K562 (cell line): ENCODE results near the gene SPON1. TPM values are rescaled to one million over a fixed set of nuclear protein-coding genes. Genes with fewer than 3 reads are reported as not detected.

Experiments used
- ATAC-seq: fragments of 200-7000 bp; cut with Tn5 transposase; 3 replicates; pipeline ENCODE4 v1.9.1; 2020; ENCODE audit warnings: moderate library complexity
- BruUV-seq: library from RNA; stranded (reverse); fragments of 400-500 nt; replicated peaks from 2 replicates; lab custom pipeline; 2021; lab: Mats Ljungman, UMichigan
- CTCF ChIA-PET: fragments of 300-600 bp; formaldehyde crosslinking; extraction: SDS; loops from one replicate; lab custom pipeline; 2021; ENCODE audit warnings: low intra/inter-chr PET ratio; lab: Yijun Ruan, JAX
- POLR2A ChIA-PET: fragments of 300-600, 350-650 bp; sonication (Branson Sonifier 250); formaldehyde crosslinking; extraction: SDS; loops from one replicate; lab custom pipeline; 2021; ENCODE audit warnings: antibody characterized with exemption, inconsistent platforms; lab: Yijun Ruan, JAX
- DNase-seq, 4 experiments: peaks; one replicate each; pipeline versions ENCODE4 v3.0.0 to v3.0.0-alpha.2; 2011 to 2018; ENCODE audit warnings: low spot score in 3 of 4, mixed read lengths in 3 of 4; ENCODE audit errors: extremely low read depth in 1 of 4
- FAIRE-seq: peaks from 2 replicates; lab custom pipeline; 2011; peaks lifted over from hg19 to GRCh38; lab: Jason Lieb, UNC
- H2AFZ ChIP-seq: 2 replicates; pipeline ENCODE4 v1.6.0; 2011; ENCODE audit warnings: low read depth, low read length, control low read depth, inconsistent platforms
- H3K27ac ChIP-seq: fragments of 200-600 bp; 3 replicates; pipeline ENCODE4 v1.8.0; 2011; ENCODE audit warnings: low read depth, mild to moderate bottlenecking, control low read depth, inconsistent platforms, low read length, moderate library complexity, mixed read lengths; ENCODE audit errors: extremely low read depth
- H3K27me3 ChIP-seq, 2 experiments: fragments of 300-600 bp in 1 of 2; 2 replicates in 1 of 2; 3 replicates in 1 of 2; pipeline versions ENCODE4 v1.6.0 to v1.8.0; 2011; ENCODE audit warnings: inconsistent platforms in 2 of 2, low read length in 2 of 2, mild to moderate bottlenecking in 1 of 2, mixed read lengths in 1 of 2, moderate library complexity in 1 of 2; ENCODE audit not compliant: control insufficient read depth in 2 of 2, insufficient read depth in 2 of 2
- H3K36me3 ChIP-seq: fragments of 300-600 bp; 3 replicates; pipeline ENCODE4 v1.8.0; 2011; ENCODE audit warnings: mild to moderate bottlenecking, low read length, inconsistent platforms; ENCODE audit not compliant: control insufficient read depth, insufficient read depth
- H3K4me1 ChIP-seq, 2 experiments: fragments of 200-600 bp in 1 of 2; replicated peaks in 1 of 2; 2 replicates in 1 of 2; 3 replicates in 1 of 2; pipeline versions ENCODE4 v1.5.1 to v1.8.0; 2011; ENCODE audit warnings: inconsistent platforms in 2 of 2, low read length in 2 of 2, mild to moderate bottlenecking in 1 of 2, mixed read lengths in 1 of 2, moderate library complexity in 1 of 2; ENCODE audit not compliant: control insufficient read depth in 2 of 2, insufficient read depth in 2 of 2
- H3K4me2 ChIP-seq: 2 replicates; pipeline ENCODE4 v1.6.1; 2011; ENCODE audit warnings: low read length, control low read depth, inconsistent platforms, mixed read lengths; ENCODE audit not compliant: insufficient read depth
- H3K4me3 ChIP-seq: fragments of 200-600 bp; sonication (generic), shearing (Covaris generic); 2 replicates; pipeline ENCODE4 v1.5.1; 2016; ENCODE audit warnings: control low read depth, inconsistent platforms
- H3K79me2 ChIP-seq: fragments of 200-600 bp; 3 replicates; pipeline ENCODE4 v1.8.0; 2011; ENCODE audit warnings: low read length, inconsistent platforms; ENCODE audit not compliant: control insufficient read depth, insufficient read depth
- H3K9ac ChIP-seq, 2 experiments: 2 replicates each; pipeline versions ENCODE4 v1.6.0 to v1.6.1; 2011; ENCODE audit warnings: low read depth in 2 of 2, low read length in 2 of 2, control low read depth in 1 of 2, inconsistent platforms in 1 of 2, mild to moderate bottlenecking in 1 of 2, mixed read lengths in 1 of 2; ENCODE audit not compliant: insufficient read depth in 1 of 2
- H3K9me1 ChIP-seq: one replicate; pipeline ENCODE4 v1.6.0; 2011; ENCODE audit warnings: inconsistent platforms, mild to moderate bottlenecking, low read length, moderate library complexity; ENCODE audit not compliant: control insufficient read depth, insufficient read depth
- H3K9me3 ChIP-seq: replicated peaks from 2 replicates; pipeline ENCODE4 v1.5.1; 2011; ENCODE audit warnings: low read depth, low read length, inconsistent platforms; ENCODE audit not compliant: control insufficient read depth, insufficient read depth
- H4K20me1 ChIP-seq: replicated peaks from 2 replicates; pipeline ENCODE4 v1.6.1; 2011; ENCODE audit warnings: low read length, inconsistent platforms, mixed read lengths; ENCODE audit not compliant: control insufficient read depth, insufficient read depth
- ATF7 ChIP-seq: fragments of 450-650 bp; IDR thresholded peaks from 2 replicates; pipeline ENCODE4 v1.7.1; 2014; ENCODE audit warnings: mild to moderate bottlenecking, moderate library complexity
- DNMT1 ChIP-seq: fragments of 450-650 bp; IDR thresholded peaks from 2 replicates; pipeline ENCODE4 v1.6.1; 2016; ENCODE audit warnings: antibody characterized with exemption, mild to moderate bottlenecking
- IFI16 ChIP-seq: fragments of 250-450 bp; sonication (Bioruptor Pico); IDR thresholded peaks from 2 replicates; pipeline ENCODE4 v2.1.2; 2022; ENCODE audit warnings: mild to moderate bottlenecking, inconsistent platforms
- SRSF9 ChIP-seq: fragments of 200-400 bp; formaldehyde crosslinking; IDR thresholded peaks from 2 replicates; pipeline ENCODE4 v1.6.1; 2017; ENCODE audit warnings: low read depth, low read length, borderline replicate concordance
- ZNF408 ChIP-seq: fragments of 250-450 bp; sonication (Bioruptor Pico); IDR thresholded peaks from 2 replicates; pipeline ENCODE4 v1.4.0; 2020; ENCODE audit warnings: low read depth, mild to moderate bottlenecking, moderate library complexity
- WGBS: fragments of 100-300 bp; shearing (Covaris generic); methylation state at CpG from one replicate; pipeline ENCODE4 v1.1.6; 2016; ENCODE audit warnings: low coverage, mixed read lengths; ENCODE audit not compliant: insufficient coverage; ENCODE audit errors: missing lambda C conversion rate; 5-methylcytosine and 5-hydroxymethylcytosine counted together
- in situ Hi-C: fragments of 300-500 bp; cut with MboI; formaldehyde crosslinking; loops from 4 replicates; pipeline ENCODE4 v1.15.0; 2018; ENCODE audit warnings: inconsistent platforms, mixed read lengths
- intact Hi-C: fragments of 100-400 bp; cut with micrococcal nuclease; formaldehyde crosslinking; loops from 2 replicates; pipeline ENCODE4 v1.14.2; 2022
- polyA plus RNA-seq, 8 experiments: library from polyadenylated mRNA; depleted of rRNA in 4 of 8; stranded (reverse) in 5 of 8; unstranded in 3 of 8; fragments of >200 nt; fragmentation: Nextera tagmentation in 2 of 8; fragmentation: Illumina TruSeq in 1 of 8; extraction: Ambion mirVana in 2 of 8; extraction: Trizol in 1 of 8; gene quantifications; 2 replicates each; pipeline versions ENCODE4 v1.2.1 to v1.2.3, GENCODE V29; 2011 to 2014; ENCODE audit warnings: inconsistent platforms in 1 of 8, missing spikeins in 1 of 8
- total RNA-seq, 7 experiments: library from RNA; depleted of rRNA in 6 of 7; stranded (reverse); fragments of >200 nt in 6 of 7; fragmentation: Illumina TruSeq in 2 of 7; extraction: Trizol in 2 of 7; gene quantifications; 2 replicates each; pipeline versions ENCODE4 v1.2.1 to v1.2.3, GENCODE V29; 2011 to 2021; ENCODE audit warnings: low replicate concordance in 1 of 7
- TF ChIP-seq, protein P1 (sequence below): fragments of 250-450 bp; sonication (Bioruptor Pico); IDR thresholded peaks from 2 replicates; pipeline ENCODE4 v1.5.0; 2021; ENCODE audit warnings: mild to moderate bottlenecking, borderline replicate concordance

Gene SPON1
- total and polyA plus RNA-seq, 9 of the 15 experiments (the other 6 are each of a cell fraction or from before 2014, with no cell fraction given) = 0.04 to 0.06 TPM; not detected in 7

DNA sequence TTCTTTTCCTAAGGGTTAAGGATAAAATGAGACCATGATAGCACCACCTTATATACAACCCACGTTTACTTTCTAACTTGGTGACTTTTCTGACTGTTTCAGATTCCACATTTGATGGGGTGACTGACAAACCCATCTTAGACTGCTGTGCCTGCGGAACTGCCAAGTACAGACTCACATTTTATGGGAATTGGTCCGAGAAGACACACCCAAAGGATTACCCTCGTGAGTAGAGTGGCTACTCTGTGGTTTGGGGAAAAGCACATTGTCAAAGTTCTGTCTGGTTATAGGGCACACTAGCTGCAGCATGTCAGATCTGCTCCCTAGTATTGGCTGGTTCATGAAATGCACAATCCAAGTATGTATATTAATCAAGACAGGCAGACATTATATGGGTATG, 117.3 kb downstream of the SPON1 start:
- peaks cover 0 to 4% of the 10 kb centered on the region in 2 experiments; a peak in 1 of 5 replicates for H3K27me3 ChIP-seq
- H3K9ac ChIP-seq = no peak overlapping the region
- in situ Hi-C loops (no loop called here), intact Hi-C loops (no loop called here)
- no peaks in the 10 kb centered on the region for H3K9me3 ChIP-seq
- ATAC-seq (no peak), DNase-seq (no peak), FAIRE-seq (no peak)
- no peaks in the 10 kb centered on the region for H3K79me2 ChIP-seq
- no peak overlapping the region for H3K4me3 ChIP-seq
- H3K4me1 ChIP-seq = no peaks in the 10 kb centered on the region
- H2AFZ ChIP-seq = no peak overlapping the region
- CTCF ChIA-PET = no interaction called here
- POLR2A ChIA-PET = no interaction called here
- H3K27ac ChIP-seq = no peak overlapping the region
- H3K4me2 ChIP-seq = no peak overlapping the region
- H4K20me1 ChIP-seq = no peaks in the 10 kb centered on the region
- H3K9me1 ChIP-seq = no peaks in the 10 kb centered on the region
- H3K36me3 ChIP-seq = no peaks in the 10 kb centered on the region
- TF ChIP-seq IFI16 (CRISPR knock-in tag) = no peak
- TF ChIP-seq DNMT1 = no peak
- TF ChIP-seq ZNF408 = no peak
- TF ChIP-seq ATF7 = no peak
- TF ChIP-seq SRSF9 = no peak
- TF ChIP-seq, protein P1, sequence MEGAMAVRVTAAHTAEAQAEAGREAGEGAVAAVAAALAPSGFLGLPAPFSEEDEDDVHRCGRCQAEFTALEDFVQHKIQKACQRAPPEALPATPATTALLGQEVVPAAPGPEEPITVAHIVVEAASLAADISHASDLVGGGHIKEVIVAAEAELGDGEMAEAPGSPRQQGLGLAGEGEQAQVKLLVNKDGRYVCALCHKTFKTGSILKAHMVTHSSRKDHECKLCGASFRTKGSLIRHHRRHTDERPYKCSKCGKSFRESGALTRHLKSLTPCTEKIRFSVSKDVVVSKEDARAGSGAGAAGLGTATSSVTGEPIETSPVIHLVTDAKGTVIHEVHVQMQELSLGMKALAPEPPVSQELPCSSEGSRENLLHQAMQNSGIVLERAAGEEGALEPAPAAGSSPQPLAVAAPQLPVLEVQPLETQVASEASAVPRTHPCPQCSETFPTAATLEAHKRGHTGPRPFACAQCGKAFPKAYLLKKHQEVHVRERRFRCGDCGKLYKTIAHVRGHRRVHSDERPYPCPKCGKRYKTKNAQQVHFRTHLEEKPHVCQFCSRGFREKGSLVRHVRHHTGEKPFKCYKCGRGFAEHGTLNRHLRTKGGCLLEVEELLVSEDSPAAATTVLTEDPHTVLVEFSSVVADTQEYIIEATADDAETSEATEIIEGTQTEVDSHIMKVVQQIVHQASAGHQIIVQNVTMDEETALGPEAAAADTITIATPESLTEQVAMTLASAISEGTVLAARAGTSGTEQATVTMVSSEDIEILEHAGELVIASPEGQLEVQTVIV (CRISPR knock-in tag) = no peak
- WGBS = 2% methylated on average over 4 of the region's 4 CpGs
- no TSS peak for BruUV-seq
